Stimulated activated effector memory CD8-positive, alpha-beta T cell treated with anti-CD3 and anti-CD28 coated beads, Interleukin-12 subunit alpha, Interleukin-12 subunit beta, amount 100 ng/mL, for 72 hours (primary cell): Measurements from ENCODE around the gene SLC7A1.
A peak's percentile ranks its signal among the peaks of the same experiment; 100 is the strongest.

Source experiments
- ATAC-seq: fragments of 150-1000 bp; cut with Tn5 transposase; 2 replicates; pipeline ENCODE4 v1.10.0; 2021
- DNase-seq, 2 donors: peaks; one replicate each; pipeline ENCODE4 v3.0.0; 2021 to 2022; ENCODE audit warnings: low spot score in 2 of 2
- H3K27ac Mint-ChIP-seq: one replicate; pipeline ENCODE4 v1.8.0; 2022; ENCODE audit warnings: mild to moderate bottlenecking, mixed read lengths
- H3K36me3 Mint-ChIP-seq: one replicate; pipeline ENCODE4 v1.8.0; 2022; ENCODE audit warnings: mild to moderate bottlenecking, mixed read lengths
- H3K4me1 Mint-ChIP-seq: one replicate; pipeline ENCODE4 v1.8.0; 2022; ENCODE audit warnings: mixed read lengths
- H3K4me3 Mint-ChIP-seq: one replicate; pipeline ENCODE4 v1.8.0; 2022; ENCODE audit warnings: mild to moderate bottlenecking, mixed read lengths
- H3K9me3 Mint-ChIP-seq: one replicate; pipeline ENCODE4 v1.8.0; 2022; ENCODE audit warnings: mixed read lengths

Gene SLC7A1

DNA sequence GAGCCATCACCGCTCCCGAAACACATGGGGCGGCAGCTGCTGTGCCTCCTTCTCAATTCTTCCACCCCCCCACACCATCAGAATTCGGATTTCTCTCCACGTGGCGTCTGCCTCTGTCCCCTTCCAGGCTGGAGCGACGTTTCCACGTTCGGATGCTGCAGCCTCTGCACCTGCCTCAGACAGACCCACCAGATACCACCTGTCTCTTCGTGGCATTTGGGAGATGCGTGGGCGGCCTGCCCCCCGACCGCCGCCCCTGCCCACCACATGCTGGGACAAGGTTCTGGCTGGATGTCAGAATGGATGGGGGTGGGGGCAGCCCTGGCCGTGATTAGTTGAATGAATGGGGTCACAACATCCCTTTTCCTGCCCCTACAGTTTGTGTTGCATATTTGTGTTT is 90.0 kb downstream of the SLC7A1 start:
- DNase-seq (no peak), ATAC-seq (no peak)
- no peak overlapping the region for H3K4me3 Mint-ChIP-seq
- H3K9me3 Mint-ChIP-seq = no peaks in the 10 kb centered on the region
- H3K36me3 Mint-ChIP-seq = peaks cover 22% of the 10 kb centered on the region
- no peak overlapping the region for H3K27ac Mint-ChIP-seq
- H3K4me1 Mint-ChIP-seq = no peaks in the 10 kb centered on the region

DNA sequence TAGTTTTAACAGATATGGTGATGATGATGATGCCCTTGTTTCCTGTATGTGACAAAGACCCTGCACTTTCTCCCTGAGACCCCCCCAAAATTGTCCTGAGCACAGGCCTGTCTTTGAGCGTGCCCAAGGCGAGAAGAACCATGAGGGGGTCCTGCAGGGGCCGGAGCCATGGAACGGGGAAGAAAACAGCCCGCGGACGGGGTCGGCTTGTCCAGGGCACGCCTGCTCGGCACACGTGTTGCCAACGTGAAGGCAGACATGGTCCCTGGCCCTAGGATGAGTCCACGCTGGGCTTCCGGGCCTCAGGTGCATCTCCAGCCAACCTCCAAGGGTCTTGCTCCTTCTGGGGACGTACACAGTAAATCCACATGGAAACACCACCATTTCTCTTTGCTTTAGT is 90.8 kb downstream of the SLC7A1 start:
- Mint-ChIP-seq H3K27ac (no peak overlapping the region), H3K4me1 (no peaks in the 10 kb centered on the region), H3K9me3 (no peaks in the 10 kb centered on the region), H3K36me3 (peaks cover 14% of the 10 kb centered on the region), H3K4me3 (no peak overlapping the region)
- ATAC-seq (no peak), DNase-seq (no peak)

GRCh38 chr13:29503041-29503837 is 92.2 kb downstream of the SLC7A1 start:
- ATAC-seq (no peak), DNase-seq (no peak)
- Mint-ChIP-seq H3K9me3 (no peaks in the 10 kb centered on the region), H3K36me3 (peaks cover 13% of the 10 kb centered on the region), H3K4me1 (no peaks in the 10 kb centered on the region), H3K27ac (no peak overlapping the region), H3K4me3 (no peak overlapping the region)

DNA sequence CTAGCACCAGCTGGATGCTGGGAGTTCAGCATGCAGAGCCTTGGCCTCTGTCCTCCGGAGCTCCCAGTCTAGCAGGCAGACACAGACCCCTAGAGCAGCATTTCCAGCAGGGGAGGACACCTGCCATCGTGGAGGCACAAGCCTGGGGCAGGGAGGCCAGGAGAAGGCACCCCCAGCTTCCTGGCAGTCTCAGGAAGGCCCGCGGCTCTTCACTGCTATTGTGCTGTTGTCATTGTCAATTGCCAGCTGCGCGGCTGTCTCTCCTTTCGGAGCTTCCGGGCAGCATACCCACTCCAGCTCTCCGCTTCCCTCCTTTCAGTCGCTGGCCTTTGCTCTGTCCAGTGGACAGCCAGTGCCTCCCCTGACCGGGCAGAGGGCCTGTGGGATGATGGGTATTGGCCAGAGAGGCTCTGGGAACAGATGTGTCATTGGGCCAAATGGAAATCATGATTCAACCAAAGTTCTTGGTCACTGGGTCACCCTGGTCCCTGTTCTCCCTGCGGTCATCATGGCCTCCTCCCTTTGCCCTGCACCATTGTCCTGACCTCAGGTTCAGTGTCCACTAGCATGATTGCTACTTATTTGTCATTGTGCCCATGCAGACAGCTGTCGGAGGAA is 93.0 kb downstream of the SLC7A1 start:
- H3K36me3 Mint-ChIP-seq = peaks cover 13% of the 10 kb centered on the region
- DNase-seq (no peak), ATAC-seq (no peak)
- H3K9me3 Mint-ChIP-seq = no peaks in the 10 kb centered on the region
- no peak overlapping the region for H3K4me3 Mint-ChIP-seq
- H3K27ac Mint-ChIP-seq = no peak overlapping the region
- H3K4me1 Mint-ChIP-seq = no peaks in the 10 kb centered on the region

- no peaks in the 10 kb centered on the region for H3K9me3 Mint-ChIP-seq
- H3K4me3 Mint-ChIP-seq = no peak overlapping the region
- peaks cover 3% of the 10 kb centered on the region for H3K4me1 Mint-ChIP-seq
- peak; percentile 5 for ATAC-seq
- peaks cover 13% of the 10 kb centered on the region for H3K36me3 Mint-ChIP-seq
- no peak for DNase-seq
- no peak overlapping the region for H3K27ac Mint-ChIP-seq
These were observed 93.8 kb downstream of the SLC7A1 start for GRCh38 chr13:29501674-29502073.

GRCh38 chr13:29500386-29500785 is 95.1 kb downstream of the SLC7A1 start:
- Mint-ChIP-seq H3K4me3 (no peak overlapping the region), H3K36me3 (peaks cover 8% of the 10 kb centered on the region), H3K4me1 (peaks cover 12% of the 10 kb centered on the region), H3K27ac (no peak overlapping the region), H3K9me3 (no peaks in the 10 kb centered on the region)
- DNase-seq = no peak
- no peak for ATAC-seq

DNA sequence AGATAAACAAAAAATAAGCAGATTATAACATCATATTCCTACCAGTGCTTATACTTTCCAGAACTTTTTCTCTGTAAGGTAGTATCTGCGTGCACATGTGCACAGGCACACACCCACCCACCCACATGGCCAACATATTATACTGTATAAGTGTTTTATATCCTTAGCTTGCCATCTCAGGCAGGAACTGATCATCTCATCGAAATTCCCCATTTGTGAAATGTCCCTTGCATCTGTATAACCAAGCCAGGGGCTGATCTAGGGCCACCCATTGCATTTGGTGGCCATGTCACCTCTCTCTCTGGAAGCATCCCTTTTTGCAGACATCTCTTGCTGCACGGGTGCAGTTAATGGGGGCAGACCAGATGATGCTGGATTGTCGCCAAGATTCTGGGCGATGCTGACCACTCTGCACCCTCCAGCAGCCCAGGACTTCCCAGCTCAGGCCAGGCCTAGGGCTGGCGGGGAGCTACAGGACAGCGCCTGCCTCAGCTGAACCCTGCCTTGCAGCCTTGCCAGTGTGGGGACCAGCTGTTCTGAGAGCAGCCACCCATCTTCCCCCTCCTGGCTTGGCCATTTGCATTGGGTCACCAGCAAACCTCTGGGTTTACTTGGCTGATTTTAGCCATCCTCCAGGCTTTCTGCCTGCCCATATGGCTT is 95.9 kb downstream of the SLC7A1 start:
- Mint-ChIP-seq H3K9me3 (no peaks in the 10 kb centered on the region), H3K4me1 (peaks cover 12% of the 10 kb centered on the region), H3K27ac (no peak overlapping the region), H3K4me3 (no peak overlapping the region), H3K36me3 (peaks cover 6% of the 10 kb centered on the region)
- DNase-seq (no peak), ATAC-seq (no peak)

GRCh38 chr13:29498426-29499040 is 97.0 kb downstream of the SLC7A1 start:
- Mint-ChIP-seq H3K4me1 (peaks cover 12% of the 10 kb centered on the region), H3K9me3 (no peaks in the 10 kb centered on the region)

GRCh38 chr13:29497137-29497654 is 98.3 kb downstream of the SLC7A1 start:
- no peaks in the 10 kb centered on the region for H3K9me3 Mint-ChIP-seq
- no peaks in the 10 kb centered on the region for H3K36me3 Mint-ChIP-seq
- peaks cover 12% of the 10 kb centered on the region for H3K4me1 Mint-ChIP-seq
- no peak overlapping the region for H3K4me3 Mint-ChIP-seq
- DNase-seq (no peak), ATAC-seq (no peak)
- peak overlapping the region; percentile 24 for H3K27ac Mint-ChIP-seq

More at GRCh38 chr13:29498426-29499040, 97.0 kb downstream of the SLC7A1 start:
- Mint-ChIP-seq H3K4me3 (no peak overlapping the region), H3K27ac (no peak overlapping the region), H3K36me3 (no peaks in the 10 kb centered on the region)
- ATAC-seq = no peak
- DNase-seq = no peak

- Mint-ChIP-seq H3K4me3 (no peak overlapping the region), H3K36me3 (no peaks in the 10 kb centered on the region), H3K4me1 (peaks cover 12% of the 10 kb centered on the region), H3K27ac (no peak overlapping the region), H3K9me3 (no peaks in the 10 kb centered on the region)
- DNase-seq (no peak), ATAC-seq (peak; percentile 53)
These were observed 99.2 kb downstream of the SLC7A1 start for GRCh38 chr13:29496241-29496712.

DNA sequence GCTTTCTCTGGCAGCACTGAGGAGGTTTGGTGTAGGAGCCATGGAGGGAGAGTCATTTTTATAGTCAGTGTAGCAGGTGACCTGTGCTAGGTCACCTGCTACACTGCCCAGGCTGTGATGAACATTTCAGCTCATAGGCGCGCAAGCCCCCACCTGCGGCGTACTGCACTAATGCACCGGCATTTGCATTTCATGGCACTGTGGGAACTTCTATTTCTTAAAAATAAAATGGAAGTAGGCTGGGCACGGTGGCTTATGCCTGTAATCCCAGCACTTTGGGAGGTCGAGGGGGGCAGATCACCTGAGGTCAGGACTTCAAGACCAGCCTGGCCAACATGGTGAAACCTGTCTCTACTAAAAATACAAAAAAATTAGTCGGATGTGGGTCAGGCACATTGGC is 101.0 kb downstream of the SLC7A1 start:
- Mint-ChIP-seq H3K4me3 (no peak overlapping the region), H3K4me1 (peaks cover 12% of the 10 kb centered on the region), H3K27ac (no peak overlapping the region), H3K36me3 (no peaks in the 10 kb centered on the region), H3K9me3 (no peaks in the 10 kb centered on the region)
- DNase-seq (no peak), ATAC-seq (no peak)

GRCh38 chr13:29493796-29494195 is 101.7 kb downstream of the SLC7A1 start:
- Mint-ChIP-seq H3K4me3 (no peak overlapping the region), H3K36me3 (no peaks in the 10 kb centered on the region), H3K27ac (no peak overlapping the region), H3K4me1 (peaks cover 12% of the 10 kb centered on the region), H3K9me3 (no peaks in the 10 kb centered on the region)
- no peak for DNase-seq
- ATAC-seq = no peak

DNA sequence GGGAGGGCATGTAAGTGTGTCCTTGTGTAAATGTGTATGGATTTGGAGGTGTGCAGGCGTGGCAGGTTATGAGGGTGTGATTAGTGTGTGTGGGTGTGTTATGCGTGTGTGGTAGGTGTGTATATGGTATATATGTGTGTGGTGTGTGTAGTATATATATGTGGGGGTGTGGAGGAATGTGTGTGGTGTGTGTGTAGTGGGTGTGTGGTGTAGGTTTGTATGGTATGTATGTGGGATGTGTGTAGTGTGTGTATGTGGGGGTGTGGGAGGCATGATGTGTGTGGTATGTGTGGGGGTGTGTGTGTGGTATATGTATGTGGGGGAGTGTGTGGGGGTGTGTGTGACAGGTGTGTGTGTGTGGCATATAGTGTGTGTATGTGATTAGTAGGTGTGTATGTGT is 104.2 kb downstream of the SLC7A1 start:
- DNase-seq = no peak
- no peaks in the 10 kb centered on the region for H3K9me3 Mint-ChIP-seq
- peaks cover 4% of the 10 kb centered on the region for H3K4me1 Mint-ChIP-seq
- H3K36me3 Mint-ChIP-seq = no peaks in the 10 kb centered on the region
- no peak overlapping the region for H3K27ac Mint-ChIP-seq
- no peak for ATAC-seq
- H3K4me3 Mint-ChIP-seq = no peak overlapping the region

DNA sequence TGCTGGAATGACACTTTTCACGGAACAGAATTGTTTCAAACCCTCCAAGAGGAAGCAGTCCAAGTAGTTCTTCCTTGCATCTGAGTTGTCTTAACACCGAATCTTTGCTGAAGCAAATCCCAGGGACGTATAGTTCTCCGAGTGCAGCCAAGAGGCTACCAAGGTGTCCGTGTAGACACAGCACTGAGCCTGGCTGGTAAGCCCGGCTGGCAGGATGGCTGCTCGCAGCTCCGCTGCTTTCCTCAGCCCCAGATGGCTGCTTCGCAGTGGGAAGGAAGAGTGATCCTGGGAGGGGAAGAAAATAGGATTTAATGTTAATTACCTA is 105.0 kb downstream of the SLC7A1 start:
- ATAC-seq = no peak
- no peak for DNase-seq
- Mint-ChIP-seq H3K36me3 (no peaks in the 10 kb centered on the region), H3K9me3 (no peaks in the 10 kb centered on the region), H3K4me3 (no peak overlapping the region), H3K27ac (no peak overlapping the region), H3K4me1 (no peaks in the 10 kb centered on the region)
